ENCODE results near the gene M6PR. TPM values are rescaled to one million over a fixed set of nuclear protein-coding genes. Genes with fewer than 3 reads are reported as not detected.

The M6PR gene
- polyA plus RNA-seq, 1 donor from 2014 or later = 52.8 TPM

DNA sequence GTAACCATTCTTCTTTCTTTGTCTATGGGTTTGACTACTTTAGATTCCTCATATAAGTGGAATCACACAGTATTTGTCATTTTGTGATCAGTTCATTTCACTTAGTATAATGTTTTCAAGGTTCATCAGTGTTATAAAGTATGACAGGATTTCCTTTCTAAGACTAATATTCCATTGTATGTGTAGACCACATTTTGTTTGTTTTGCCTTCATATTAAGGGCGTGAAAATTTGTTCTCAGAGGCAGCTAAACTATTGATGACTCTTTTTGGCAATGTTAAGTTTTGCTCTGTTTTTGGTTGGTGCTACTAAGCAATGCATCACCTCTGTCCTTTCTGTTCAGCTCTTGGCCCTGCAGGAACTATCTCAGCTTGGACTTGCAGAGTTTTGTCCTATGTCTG, 38.2 kb upstream of the M6PR start:
- Histone ChIP-seq H2AFZ (ENCODE audit: low read depth, low read length) (no peak overlapping the region), H3K27me3 (ENCODE audit: insufficient read depth, low read depth, low read length) (no peaks in the 10 kb centered on the region), H3K4me2 (ENCODE audit: low read length) (no peak overlapping the region), H4K20me1 (ENCODE audit: insufficient read depth) (no peaks in the 10 kb centered on the region), H3K9ac (ENCODE audit: low read length) (no peak overlapping the region), H3K9me2 (ENCODE audit: insufficient read depth, low read length) (no peaks in the 10 kb centered on the region), H3F3A (ENCODE audit: insufficient read depth, low read length, poor library complexity, severe bottlenecking) (no peaks in the 10 kb centered on the region), H3K79me2 (replicated peaks; ENCODE audit: insufficient read depth, low read length) (no peaks in the 10 kb centered on the region), H3K4me3 (ENCODE audit: low read length) (no peak overlapping the region), H3K27ac (ENCODE audit: low read length) (no peak overlapping the region), H3K9me3 (ENCODE audit: low read length) (no peaks in the 10 kb centered on the region), H3K36me3 (ENCODE audit: insufficient read depth, low read length) (no peaks in the 10 kb centered on the region)
- TF ChIP-seq POLR2AphosphoS5 (IDR thresholded peaks at IDR 0.05) (no peak), EP300 (conservative IDR thresholded peaks at IDR 0.05; ENCODE audit: poor library complexity, severe bottlenecking) (no peak), TAF1 (IDR thresholded peaks at IDR 0.05; ENCODE audit: low read depth) (no peak), MXI1 (conservative IDR thresholded peaks at IDR 0.05; ENCODE audit: poor library complexity, severe bottlenecking) (no peak), RAD21 (conservative IDR thresholded peaks at IDR 0.05) (no peak), EZH2 (IDR thresholded peaks at IDR 0.05; ENCODE audit: borderline replicate concordance, insufficient read depth, low read length, poor library complexity, severe bottlenecking) (no peak), SMC3 (conservative IDR thresholded peaks at IDR 0.05; ENCODE audit: poor library complexity) (no peak)
- TF ChIP-seq, protein P1, sequence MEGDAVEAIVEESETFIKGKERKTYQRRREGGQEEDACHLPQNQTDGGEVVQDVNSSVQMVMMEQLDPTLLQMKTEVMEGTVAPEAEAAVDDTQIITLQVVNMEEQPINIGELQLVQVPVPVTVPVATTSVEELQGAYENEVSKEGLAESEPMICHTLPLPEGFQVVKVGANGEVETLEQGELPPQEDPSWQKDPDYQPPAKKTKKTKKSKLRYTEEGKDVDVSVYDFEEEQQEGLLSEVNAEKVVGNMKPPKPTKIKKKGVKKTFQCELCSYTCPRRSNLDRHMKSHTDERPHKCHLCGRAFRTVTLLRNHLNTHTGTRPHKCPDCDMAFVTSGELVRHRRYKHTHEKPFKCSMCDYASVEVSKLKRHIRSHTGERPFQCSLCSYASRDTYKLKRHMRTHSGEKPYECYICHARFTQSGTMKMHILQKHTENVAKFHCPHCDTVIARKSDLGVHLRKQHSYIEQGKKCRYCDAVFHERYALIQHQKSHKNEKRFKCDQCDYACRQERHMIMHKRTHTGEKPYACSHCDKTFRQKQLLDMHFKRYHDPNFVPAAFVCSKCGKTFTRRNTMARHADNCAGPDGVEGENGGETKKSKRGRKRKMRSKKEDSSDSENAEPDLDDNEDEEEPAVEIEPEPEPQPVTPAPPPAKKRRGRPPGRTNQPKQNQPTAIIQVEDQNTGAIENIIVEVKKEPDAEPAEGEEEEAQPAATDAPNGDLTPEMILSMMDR (IDR thresholded peaks at IDR 0.05; ENCODE audit: poor library complexity, severe bottlenecking) = no peak
- TF ChIP-seq, protein P2, sequence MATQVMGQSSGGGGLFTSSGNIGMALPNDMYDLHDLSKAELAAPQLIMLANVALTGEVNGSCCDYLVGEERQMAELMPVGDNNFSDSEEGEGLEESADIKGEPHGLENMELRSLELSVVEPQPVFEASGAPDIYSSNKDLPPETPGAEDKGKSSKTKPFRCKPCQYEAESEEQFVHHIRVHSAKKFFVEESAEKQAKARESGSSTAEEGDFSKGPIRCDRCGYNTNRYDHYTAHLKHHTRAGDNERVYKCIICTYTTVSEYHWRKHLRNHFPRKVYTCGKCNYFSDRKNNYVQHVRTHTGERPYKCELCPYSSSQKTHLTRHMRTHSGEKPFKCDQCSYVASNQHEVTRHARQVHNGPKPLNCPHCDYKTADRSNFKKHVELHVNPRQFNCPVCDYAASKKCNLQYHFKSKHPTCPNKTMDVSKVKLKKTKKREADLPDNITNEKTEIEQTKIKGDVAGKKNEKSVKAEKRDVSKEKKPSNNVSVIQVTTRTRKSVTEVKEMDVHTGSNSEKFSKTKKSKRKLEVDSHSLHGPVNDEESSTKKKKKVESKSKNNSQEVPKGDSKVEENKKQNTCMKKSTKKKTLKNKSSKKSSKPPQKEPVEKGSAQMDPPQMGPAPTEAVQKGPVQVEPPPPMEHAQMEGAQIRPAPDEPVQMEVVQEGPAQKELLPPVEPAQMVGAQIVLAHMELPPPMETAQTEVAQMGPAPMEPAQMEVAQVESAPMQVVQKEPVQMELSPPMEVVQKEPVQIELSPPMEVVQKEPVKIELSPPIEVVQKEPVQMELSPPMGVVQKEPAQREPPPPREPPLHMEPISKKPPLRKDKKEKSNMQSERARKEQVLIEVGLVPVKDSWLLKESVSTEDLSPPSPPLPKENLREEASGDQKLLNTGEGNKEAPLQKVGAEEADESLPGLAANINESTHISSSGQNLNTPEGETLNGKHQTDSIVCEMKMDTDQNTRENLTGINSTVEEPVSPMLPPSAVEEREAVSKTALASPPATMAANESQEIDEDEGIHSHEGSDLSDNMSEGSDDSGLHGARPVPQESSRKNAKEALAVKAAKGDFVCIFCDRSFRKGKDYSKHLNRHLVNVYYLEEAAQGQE (IDR thresholded peaks at IDR 0.05; ENCODE audit: borderline replicate concordance) = no peak

DNA sequence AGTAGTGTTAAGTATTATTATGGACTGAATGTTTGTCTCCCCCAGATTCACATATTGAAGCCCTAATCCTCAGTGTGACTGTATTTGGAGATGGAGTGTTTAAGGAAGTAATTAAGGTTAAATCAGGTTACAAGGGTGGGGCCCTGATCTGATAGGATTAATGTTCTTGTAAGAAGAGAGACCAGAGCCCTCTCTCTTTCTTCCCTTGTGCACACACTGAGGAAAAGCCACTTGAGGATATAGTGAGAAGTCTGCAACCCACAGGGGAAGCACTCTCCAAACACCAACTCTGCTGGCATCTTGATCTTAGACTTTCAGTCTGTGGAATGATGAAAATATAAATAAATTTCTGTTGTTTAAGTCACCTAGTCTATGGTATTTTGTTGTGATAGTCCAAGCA, 37.7 kb upstream of the M6PR start:
- TF ChIP-seq EP300 (conservative IDR thresholded peaks at IDR 0.05; ENCODE audit: poor library complexity, severe bottlenecking) (no peak), RAD21 (conservative IDR thresholded peaks at IDR 0.05) (no peak), TAF1 (IDR thresholded peaks at IDR 0.05; ENCODE audit: low read depth) (no peak), SMC3 (conservative IDR thresholded peaks at IDR 0.05; ENCODE audit: poor library complexity) (no peak), POLR2AphosphoS5 (IDR thresholded peaks at IDR 0.05) (no peak), EZH2 (IDR thresholded peaks at IDR 0.05; ENCODE audit: borderline replicate concordance, insufficient read depth, low read length, poor library complexity, severe bottlenecking) (no peak), MXI1 (conservative IDR thresholded peaks at IDR 0.05; ENCODE audit: poor library complexity, severe bottlenecking) (no peak)
- TF ChIP-seq, protein P2 (IDR thresholded peaks at IDR 0.05; ENCODE audit: borderline replicate concordance) = no peak
- TF ChIP-seq, protein P1 (IDR thresholded peaks at IDR 0.05; ENCODE audit: poor library complexity, severe bottlenecking) = no peak
- Histone ChIP-seq H3K9ac (ENCODE audit: low read length) (no peak overlapping the region), H3K4me2 (ENCODE audit: low read length) (no peak overlapping the region), H4K20me1 (ENCODE audit: insufficient read depth) (no peaks in the 10 kb centered on the region), H3K9me2 (ENCODE audit: insufficient read depth, low read length) (no peaks in the 10 kb centered on the region), H3K27ac (ENCODE audit: low read length) (no peak overlapping the region), H3K4me3 (ENCODE audit: low read length) (no peak overlapping the region), H3K27me3 (ENCODE audit: insufficient read depth, low read depth, low read length) (no peaks in the 10 kb centered on the region), H3K79me2 (replicated peaks; ENCODE audit: insufficient read depth, low read length) (no peaks in the 10 kb centered on the region), H2AFZ (ENCODE audit: low read depth, low read length) (no peak overlapping the region), H3F3A (ENCODE audit: insufficient read depth, low read length, poor library complexity, severe bottlenecking) (no peaks in the 10 kb centered on the region), H3K36me3 (ENCODE audit: insufficient read depth, low read length) (no peaks in the 10 kb centered on the region), H3K9me3 (ENCODE audit: low read length) (no peaks in the 10 kb centered on the region)
